Common myeloid progenitor, CD34-positive (primary cell): ENCODE data around the gene ANKDD1B.

Experiments
- CTCF ChIA-PET: fragments of 350-600 bp; sonication (Branson Sonifier 250); formaldehyde crosslinking; loops from one replicate; lab custom pipeline; 2021; ENCODE audit warnings: antibody characterized with exemption; lab: Charles Lee
- POLR2A ChIA-PET: fragments of 350-600 bp; sonication (Branson Sonifier 250); formaldehyde crosslinking; loops from one replicate; lab custom pipeline; 2021; ENCODE audit warnings: antibody characterized with exemption; lab: Charles Lee
- DNase-seq, 3 donors: peaks; one replicate each; pipeline versions ENCODE4 v3.0.0 to v3.0.0-alpha.2; 2013
- H3K27ac ChIP-seq, 2 experiments: 1 replicate in 1 of 2; 2 replicates in 1 of 2; pipeline ENCODE4 v1.7.0; 2013; ENCODE audit warnings: inconsistent platforms in 2 of 2, low read length in 2 of 2, mild to moderate bottlenecking in 2 of 2, low read depth in 1 of 2, moderate library complexity in 1 of 2; ENCODE audit not compliant: severe bottlenecking in 2 of 2, insufficient read depth in 1 of 2, poor library complexity in 1 of 2
- H3K27me3 ChIP-seq, 5 experiments: replicated peaks in 2 of 5; 1 replicate in 3 of 5; 2 replicates in 2 of 5; pipeline versions ENCODE4 v1.6.1 to v1.7.0; 2013; ENCODE audit warnings: low read length in 4 of 5, mild to moderate bottlenecking in 2 of 5, moderate library complexity in 2 of 5, inconsistent platforms in 1 of 5; ENCODE audit not compliant: insufficient read depth in 5 of 5, control insufficient read depth in 4 of 5
- H3K36me3 ChIP-seq, 4 experiments: 1 replicate in 2 of 4; 2 replicates in 2 of 4; pipeline versions ENCODE4 v1.6.1 to v1.7.0; 2013; ENCODE audit warnings: low read length in 3 of 4, control low read depth in 1 of 4, mild to moderate bottlenecking in 1 of 4; ENCODE audit not compliant: control insufficient read depth in 4 of 4, insufficient read depth in 4 of 4
- H3K4me1 ChIP-seq, 4 experiments: 1 replicate in 3 of 4; 2 replicates in 1 of 4; pipeline versions ENCODE4 v1.6.1 to v1.7.1; 2013; ENCODE audit warnings: low read length in 3 of 4, mild to moderate bottlenecking in 3 of 4, control low read depth in 1 of 4, inconsistent platforms in 1 of 4, moderate library complexity in 1 of 4; ENCODE audit not compliant: control insufficient read depth in 4 of 4, insufficient read depth in 4 of 4; ENCODE audit errors: control extremely low read depth in 1 of 4
- H3K4me3 ChIP-seq, 7 experiments: 1 replicate in 4 of 7; 2 replicates in 3 of 7; pipeline versions ENCODE4 v1.5.1 to v1.7.0; 2013; ENCODE audit warnings: mild to moderate bottlenecking in 7 of 7, low read length in 6 of 7, moderate library complexity in 6 of 7, inconsistent platforms in 2 of 7, low read depth in 2 of 7, control low read depth in 1 of 7; ENCODE audit not compliant: insufficient read depth in 4 of 7, control insufficient read depth in 1 of 7; ENCODE audit errors: extremely low read depth in 1 of 7
- H3K9me3 ChIP-seq, 5 experiments: 1 replicate in 4 of 5; 2 replicates in 1 of 5; pipeline versions ENCODE4 v1.6.1 to v1.7.1; 2013; ENCODE audit warnings: low read length in 4 of 5, mild to moderate bottlenecking in 2 of 5, inconsistent platforms in 1 of 5, low read depth in 1 of 5, moderate library complexity in 1 of 5; ENCODE audit not compliant: control insufficient read depth in 4 of 5, insufficient read depth in 2 of 5; ENCODE audit errors: control extremely low read depth in 1 of 5
- WGBS: methylation state at CpG from one replicate; pipeline ENCODE4 v1.1.5; 2013; ENCODE audit not compliant: insufficient coverage; 5-methylcytosine and 5-hydroxymethylcytosine counted together

Gene ANKDD1B

DNA sequence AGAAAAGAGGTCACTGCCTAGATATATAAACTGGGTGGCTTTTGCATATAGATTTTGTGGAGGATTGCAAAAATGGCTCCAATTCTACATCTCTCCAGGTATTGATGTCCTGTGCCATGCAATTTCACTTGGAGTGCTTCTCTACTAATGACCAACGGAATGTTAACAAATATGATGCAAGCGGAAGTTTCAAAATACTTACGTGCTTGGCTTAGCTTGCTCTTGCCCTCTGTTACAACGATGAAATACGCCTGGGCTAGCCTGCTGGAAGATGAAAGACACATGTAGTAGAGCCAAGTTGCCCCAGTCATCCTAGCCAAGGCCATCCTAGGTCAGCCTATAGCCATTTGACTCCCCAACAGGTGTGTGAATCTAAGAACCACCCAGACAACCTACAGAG lies 109.6 kb downstream of the ANKDD1B start:
- 91% methylated on average over 5 of the region's 5 CpGs for WGBS
- H3K4me3 ChIP-seq = no peak overlapping the region

More for the DNA sequence above, 109.6 kb downstream of the ANKDD1B start:
- Histone ChIP-seq H3K27ac (no peak overlapping the region), H3K27me3 (no peaks in the 10 kb centered on the region), H3K4me1 (peaks cover 3 to 13% (median 7%) of the 10 kb centered on the region in 4 experiments), H3K9me3 (no peaks in the 10 kb centered on the region), H3K36me3 (no peaks in the 10 kb centered on the region)
- CTCF ChIA-PET = no interaction called here
- POLR2A ChIA-PET = no interaction called here
- no peak for DNase-seq
